PC-3 (cell line): ENCODE data around the gene PPL. TPM values are rescaled to one million over a fixed set of nuclear protein-coding genes. Genes with fewer than 3 reads are reported as not detected.

Experiments used
- ATAC-seq: fragments of 200-7000 bp; cut with Tn5 transposase; 2 replicates; pipeline ENCODE4 v1.9.1; 2020; ENCODE audit warnings: mild to moderate bottlenecking, moderate library complexity
- BruUV-seq: library from RNA; stranded (reverse); fragments of 400-500 nt; replicated peaks from 2 replicates; lab custom pipeline; 2021; lab: Mats Ljungman, UMichigan
- CTCF ChIA-PET: fragments of 300-600 bp; sonication (Branson Sonifier 250); formaldehyde crosslinking; loops from one replicate; lab custom pipeline; 2022; ENCODE audit warnings: antibody characterized with exemption; lab: Charles Lee
- POLR2A ChIA-PET: fragments of 300-600 bp; sonication (Branson Sonifier 250); formaldehyde crosslinking; loops from one replicate; lab custom pipeline; 2022; ENCODE audit warnings: antibody characterized with exemption; ENCODE audit not compliant: unreplicated experiment; lab: Charles Lee
- DNase-seq: peaks from one replicate; pipeline ENCODE4 v3.0.0-alpha.2; 2015
- H2AFZ ChIP-seq: fragments of 300-600 bp; sonication (generic); 2 replicates; pipeline ENCODE4 v1.6.0; 2016; ENCODE audit warnings: antibody characterized with exemption, low read length
- H3F3A ChIP-seq: fragments of 300-600 bp; sonication (generic); one replicate; pipeline ENCODE4 v1.6.0; 2017; ENCODE audit warnings: antibody characterized with exemption, low read length, control low read depth, mild to moderate bottlenecking; ENCODE audit not compliant: unreplicated experiment
- H3K27ac ChIP-seq: fragments of 300-600 bp; sonication (generic); 2 replicates; pipeline ENCODE4 v1.5.1; 2016; ENCODE audit warnings: mild to moderate bottlenecking, low read length
- H3K27me3 ChIP-seq: fragments of 300-600 bp; sonication (generic); 2 replicates; pipeline ENCODE4 v1.6.1; 2016; ENCODE audit warnings: low read length, mixed read lengths
- H3K36me3 ChIP-seq: fragments of 300-600 bp; sonication (generic); 2 replicates; pipeline ENCODE4 v1.6.1; 2016; ENCODE audit warnings: low read depth, mixed run types, low read length, mixed read lengths
- H3K4me1 ChIP-seq: fragments of 300-600 bp; sonication (generic); 2 replicates; pipeline ENCODE4 v1.5.1; 2016; ENCODE audit warnings: low read length; ENCODE audit not compliant: insufficient read depth
- H3K4me2 ChIP-seq: fragments of 300-600 bp; sonication (generic); 2 replicates; pipeline ENCODE4 v1.6.0; 2016; ENCODE audit warnings: low read length
- H3K4me3 ChIP-seq: fragments of 300-600 bp; sonication (generic); 2 replicates; pipeline ENCODE4 v1.5.1; 2016; ENCODE audit warnings: mild to moderate bottlenecking, low read length, mixed read lengths
- H3K79me2 ChIP-seq: fragments of 300-600 bp; sonication (generic); 2 replicates; pipeline ENCODE4 v1.6.1; 2017; ENCODE audit warnings: low read length, mixed read lengths
- H3K9ac ChIP-seq: fragments of 300-600 bp; sonication (generic); 2 replicates; pipeline ENCODE4 v1.6.0; 2016; ENCODE audit warnings: mild to moderate bottlenecking, low read length
- H3K9me2 ChIP-seq: fragments of 300-600 bp; sonication (generic); replicated peaks from 2 replicates; pipeline ENCODE4 v1.6.1; 2016; ENCODE audit warnings: mixed run types, low read length, mixed read lengths
- H3K9me3 ChIP-seq: fragments of 300-600 bp; sonication (generic); 2 replicates; pipeline ENCODE4 v1.6.1; 2016; ENCODE audit warnings: low read length, mixed read lengths
- H4K20me1 ChIP-seq: fragments of 300-600 bp; sonication (generic); 2 replicates; pipeline ENCODE4 v1.6.1; 2016; ENCODE audit warnings: low read length, mixed read lengths
- EZH2 ChIP-seq: fragments of 300-600 bp; sonication (generic); IDR thresholded peaks from one replicate; pipeline ENCODE4 v1.6.1; 2017; ENCODE audit warnings: antibody characterized with exemption, mild to moderate bottlenecking, low read length; ENCODE audit not compliant: unreplicated experiment
- EZH2phosphoT487 ChIP-seq: fragments of 300-600 bp; sonication (generic); IDR thresholded peaks from 2 replicates; pipeline ENCODE4 v1.6.1; 2018; ENCODE audit warnings: mild to moderate bottlenecking, antibody characterized with exemption, low read length, borderline replicate concordance
- intact Hi-C: fragments of 100-400 bp; cut with micrococcal nuclease; formaldehyde crosslinking; loops from 2 replicates; pipeline ENCODE4 v1.9.0; 2023
- total RNA-seq: library from RNA; depleted of rRNA; stranded (reverse); fragments of >200 nt; gene quantifications from 2 replicates; pipeline ENCODE4 v1.2.3, GENCODE V29; 2014
- TF ChIP-seq, protein P1 (sequence below): fragments of 300-600 bp; sonication (generic); conservative IDR thresholded peaks from 2 replicates; pipeline ENCODE4 v1.5.1; 2017; ENCODE audit warnings: antibody characterized with exemption, low read depth, mild to moderate bottlenecking, low read length

Gene PPL
- total RNA-seq, 1 experiment from 2014 or later = 18.8 TPM

DNA sequence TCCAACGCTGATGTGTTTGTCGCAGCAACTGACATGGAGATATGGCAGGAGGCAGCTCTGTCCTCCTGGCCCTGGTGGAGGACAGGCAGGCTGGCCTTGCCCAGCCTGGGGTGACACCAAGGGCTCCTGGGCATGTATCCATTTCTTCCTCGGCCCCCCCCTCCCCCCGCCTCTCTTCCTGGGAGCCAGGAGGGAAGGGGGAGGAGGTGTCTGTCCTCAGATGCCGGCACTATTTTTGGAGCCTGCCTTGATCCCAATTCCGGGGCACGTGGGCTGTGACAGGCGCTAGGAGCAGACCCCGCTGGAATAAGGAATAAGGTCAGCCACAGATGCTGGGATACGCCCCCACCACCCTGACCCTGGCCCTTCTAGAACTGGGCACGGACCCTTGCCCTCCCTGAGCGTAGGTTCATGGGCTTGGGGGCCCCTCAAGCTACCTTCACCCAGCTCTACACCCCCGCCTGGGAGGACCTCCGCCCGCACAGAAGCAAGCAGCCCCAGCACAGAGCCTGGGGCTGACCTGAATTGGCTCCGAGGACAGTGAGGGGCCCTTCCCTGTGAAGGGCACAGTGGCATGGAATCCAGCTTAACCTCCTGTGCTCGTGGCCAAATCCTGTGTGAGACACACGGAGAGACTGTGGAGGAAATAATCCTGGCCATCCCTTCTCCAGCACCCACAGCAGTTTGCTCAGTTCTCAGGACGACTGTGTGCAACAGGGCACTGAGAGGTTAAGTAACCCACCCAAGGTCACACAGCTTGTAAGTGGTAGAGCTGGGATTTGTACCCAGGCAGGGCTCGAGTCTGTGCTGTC, 45.3 kb upstream of the PPL start:
- Histone ChIP-seq H3K9ac (no peak overlapping the region), H3K4me2 (no peak overlapping the region), H3K27me3 (no peaks in the 10 kb centered on the region), H3F3A (no peaks in the 10 kb centered on the region), H3K9me3 (no peaks in the 10 kb centered on the region), H4K20me1 (no peaks in the 10 kb centered on the region), H3K4me3 (no peak overlapping the region), H3K79me2 (no peaks in the 10 kb centered on the region), H3K4me1 (no peaks in the 10 kb centered on the region), H3K36me3 (no peaks in the 10 kb centered on the region), H2AFZ (no peak overlapping the region), H3K27ac (no peak overlapping the region), H3K9me2 (no peaks in the 10 kb centered on the region)
- BruUV-seq = no TSS peak
- CTCF ChIA-PET = no interaction called here
- DNase-seq = no peak
- intact Hi-C loops = no loop called here
- no peak for ATAC-seq
- POLR2A ChIA-PET = no interaction called here
- no peak for TF ChIP-seq EZH2phosphoT487

- Histone ChIP-seq H4K20me1 (no peaks in the 10 kb centered on the region), H3K4me3 (no peak overlapping the region), H3K36me3 (no peaks in the 10 kb centered on the region), H3K4me2 (no peak overlapping the region), H3K27ac (no peak overlapping the region), H3K79me2 (no peaks in the 10 kb centered on the region), H3K9me3 (no peaks in the 10 kb centered on the region), H3K27me3 (no peaks in the 10 kb centered on the region), H2AFZ (no peak overlapping the region), H3K4me1 (no peaks in the 10 kb centered on the region), H3K9me2 (no peaks in the 10 kb centered on the region), H3F3A (no peaks in the 10 kb centered on the region), H3K9ac (no peak overlapping the region)
- BruUV-seq = no TSS peak
- DNase-seq (no peak), ATAC-seq (no peak)
- no peak for TF ChIP-seq EZH2phosphoT487
- TF ChIP-seq, protein P1, sequence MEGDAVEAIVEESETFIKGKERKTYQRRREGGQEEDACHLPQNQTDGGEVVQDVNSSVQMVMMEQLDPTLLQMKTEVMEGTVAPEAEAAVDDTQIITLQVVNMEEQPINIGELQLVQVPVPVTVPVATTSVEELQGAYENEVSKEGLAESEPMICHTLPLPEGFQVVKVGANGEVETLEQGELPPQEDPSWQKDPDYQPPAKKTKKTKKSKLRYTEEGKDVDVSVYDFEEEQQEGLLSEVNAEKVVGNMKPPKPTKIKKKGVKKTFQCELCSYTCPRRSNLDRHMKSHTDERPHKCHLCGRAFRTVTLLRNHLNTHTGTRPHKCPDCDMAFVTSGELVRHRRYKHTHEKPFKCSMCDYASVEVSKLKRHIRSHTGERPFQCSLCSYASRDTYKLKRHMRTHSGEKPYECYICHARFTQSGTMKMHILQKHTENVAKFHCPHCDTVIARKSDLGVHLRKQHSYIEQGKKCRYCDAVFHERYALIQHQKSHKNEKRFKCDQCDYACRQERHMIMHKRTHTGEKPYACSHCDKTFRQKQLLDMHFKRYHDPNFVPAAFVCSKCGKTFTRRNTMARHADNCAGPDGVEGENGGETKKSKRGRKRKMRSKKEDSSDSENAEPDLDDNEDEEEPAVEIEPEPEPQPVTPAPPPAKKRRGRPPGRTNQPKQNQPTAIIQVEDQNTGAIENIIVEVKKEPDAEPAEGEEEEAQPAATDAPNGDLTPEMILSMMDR = no peak
- no peak for TF ChIP-seq EZH2
- ChIA-PET POLR2A (no interaction called here), CTCF (no interaction called here)
- intact Hi-C loops = no loop called here
Measured at GRCh38 chr16:4981473-4981872, 44.5 kb upstream of the PPL start.

DNA sequence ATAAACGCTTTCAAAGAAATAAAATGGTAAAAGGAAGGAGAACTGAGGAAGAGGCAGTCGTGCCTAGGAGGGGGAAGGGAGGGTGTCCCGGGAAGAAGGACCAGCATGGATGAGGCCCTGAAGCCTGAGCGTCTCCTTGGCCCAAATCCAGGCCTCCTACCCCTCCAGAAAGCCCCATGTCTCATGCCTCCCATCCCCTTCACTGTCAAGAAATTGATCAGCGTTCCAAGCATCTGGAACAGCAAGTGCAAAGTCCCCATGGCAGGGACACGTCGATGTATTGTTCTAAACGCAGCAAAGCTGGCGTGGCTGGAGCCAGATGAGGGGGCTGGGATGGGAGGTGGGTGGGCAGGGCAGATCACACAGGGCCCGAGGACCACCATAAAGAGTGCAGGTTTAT, 43.7 kb upstream of the PPL start:
- intact Hi-C loops = no loop called here
- no peak overlapping the region for H3K4me2 ChIP-seq
- no peak overlapping the region for H2AFZ ChIP-seq
- ATAC-seq (no peak), DNase-seq (no peak)
- no peaks in the 10 kb centered on the region for H3K4me1 ChIP-seq
- TF ChIP-seq EZH2phosphoT487 (no peak), EZH2 (no peak)
- TF ChIP-seq, protein P1 = no peak
- H3K4me3 ChIP-seq = no peak overlapping the region
- H3K79me2 ChIP-seq = no peaks in the 10 kb centered on the region
- H3K27ac ChIP-seq = no peak overlapping the region
- H3K9ac ChIP-seq = no peak overlapping the region
- H3F3A ChIP-seq = no peaks in the 10 kb centered on the region
- POLR2A ChIA-PET = no interaction called here
- H3K9me2 ChIP-seq = no peaks in the 10 kb centered on the region
- no peaks in the 10 kb centered on the region for H4K20me1 ChIP-seq
- no peaks in the 10 kb centered on the region for H3K9me3 ChIP-seq
- no peaks in the 10 kb centered on the region for H3K36me3 ChIP-seq
- H3K27me3 ChIP-seq = no peaks in the 10 kb centered on the region
- CTCF ChIA-PET = no interaction called here
- no TSS peak for BruUV-seq
